NCI-H526 treated with DMSO at 0.1 percent for 48 hours (cell line): ENCODE results near the gene POLR1A.

Source experiments
- DNase-seq: peaks from one replicate; lab custom pipeline; 2025; lab: John Stamatoyannopoulos, UW

The POLR1A gene

DNA sequence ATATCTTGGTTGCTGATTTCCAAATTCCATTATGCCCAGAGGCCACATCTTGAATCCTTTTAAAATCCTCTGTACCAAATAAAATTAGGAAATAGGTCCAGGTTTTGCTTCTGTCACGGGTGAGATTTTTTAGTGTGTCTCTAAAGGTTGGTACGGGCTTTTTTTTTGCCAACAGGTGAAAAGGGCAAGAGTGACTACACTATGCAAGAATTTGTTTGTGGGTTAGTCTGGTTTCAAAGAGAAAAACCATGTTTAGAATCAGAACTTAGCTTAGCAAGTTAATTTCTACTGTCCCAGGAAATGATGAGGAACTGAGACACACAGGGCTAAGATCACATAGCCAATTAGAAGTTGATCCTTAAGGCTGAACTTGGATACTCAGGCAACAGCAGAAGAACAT is 41.7 kb downstream of the POLR1A start:
- DNase-seq, result no peak

DNA sequence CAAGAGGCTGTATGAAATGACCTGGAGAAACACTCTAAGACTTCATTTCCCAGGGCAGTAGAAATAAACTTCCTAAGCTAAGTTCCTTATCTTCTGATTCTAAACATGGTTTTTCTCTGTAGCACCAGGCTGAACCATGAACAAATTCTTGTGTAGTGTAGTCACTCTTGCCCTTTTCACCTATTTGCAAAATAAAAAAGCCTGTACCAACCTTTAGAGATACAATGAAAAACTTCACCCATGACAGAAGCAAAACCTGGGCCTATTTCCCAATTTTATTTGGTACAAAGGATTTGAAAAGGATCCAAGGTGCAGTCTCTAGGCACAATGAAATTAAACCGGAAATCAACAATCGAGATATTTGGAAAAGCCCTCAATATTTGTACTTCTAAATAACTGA is 43.6 kb downstream of the POLR1A start:
- DNase-seq, result no peak

DNA sequence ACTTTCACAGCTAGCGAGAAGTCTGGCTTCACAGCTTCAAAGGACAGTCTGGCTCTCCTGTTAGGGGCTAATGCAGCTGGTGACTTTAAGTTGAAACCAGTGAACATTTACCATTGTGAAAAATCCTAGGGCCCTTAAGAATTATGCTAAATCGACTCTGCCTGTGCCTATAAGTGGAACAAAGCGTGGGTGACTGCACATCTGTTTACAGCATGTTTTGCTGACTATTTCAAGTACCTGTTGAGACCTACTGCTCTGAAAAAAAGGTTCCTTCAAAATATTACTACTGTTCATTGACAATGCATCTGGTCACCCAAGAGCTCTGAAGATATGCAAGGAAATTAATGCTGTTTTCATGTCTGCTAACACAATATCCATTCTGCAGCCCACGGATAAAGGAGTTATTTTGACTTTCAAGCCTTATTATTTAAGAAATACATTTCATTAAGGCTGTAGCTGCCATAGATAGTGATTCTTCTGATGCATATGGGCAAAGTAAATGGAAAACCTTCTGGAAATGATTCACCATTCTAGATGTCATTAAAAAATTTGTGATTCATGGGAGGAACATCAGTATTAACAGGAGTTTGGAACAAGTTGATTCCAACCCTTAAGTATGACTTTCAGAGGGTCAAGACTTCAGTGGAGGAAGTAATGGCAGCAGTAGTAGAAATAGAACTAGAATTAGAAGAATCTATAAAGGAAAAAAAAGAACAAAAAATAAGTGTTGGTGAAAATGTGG is 48.9 kb downstream of the POLR1A start:
- DNase-seq, result no peak

DNA sequence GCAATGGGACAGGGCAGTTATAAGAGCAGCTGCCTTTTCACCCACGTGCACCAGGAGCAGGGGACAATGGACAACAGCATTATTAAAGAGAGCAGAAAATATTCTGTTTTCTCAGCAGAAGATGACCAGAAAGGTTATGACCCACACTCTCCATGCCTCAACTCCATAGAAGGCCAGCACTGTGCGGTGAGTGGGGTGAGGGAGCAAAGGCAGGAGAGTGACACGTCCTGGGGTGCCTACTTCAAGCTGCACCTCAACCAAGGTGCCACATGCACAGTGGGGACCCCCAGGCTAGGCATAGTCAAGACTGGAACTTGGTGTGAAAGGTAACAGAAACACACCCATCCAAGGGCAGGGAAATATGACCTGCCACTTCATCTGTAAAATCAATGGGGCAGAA is 50.4 kb downstream of the POLR1A start:
- no peak for DNase-seq

DNA sequence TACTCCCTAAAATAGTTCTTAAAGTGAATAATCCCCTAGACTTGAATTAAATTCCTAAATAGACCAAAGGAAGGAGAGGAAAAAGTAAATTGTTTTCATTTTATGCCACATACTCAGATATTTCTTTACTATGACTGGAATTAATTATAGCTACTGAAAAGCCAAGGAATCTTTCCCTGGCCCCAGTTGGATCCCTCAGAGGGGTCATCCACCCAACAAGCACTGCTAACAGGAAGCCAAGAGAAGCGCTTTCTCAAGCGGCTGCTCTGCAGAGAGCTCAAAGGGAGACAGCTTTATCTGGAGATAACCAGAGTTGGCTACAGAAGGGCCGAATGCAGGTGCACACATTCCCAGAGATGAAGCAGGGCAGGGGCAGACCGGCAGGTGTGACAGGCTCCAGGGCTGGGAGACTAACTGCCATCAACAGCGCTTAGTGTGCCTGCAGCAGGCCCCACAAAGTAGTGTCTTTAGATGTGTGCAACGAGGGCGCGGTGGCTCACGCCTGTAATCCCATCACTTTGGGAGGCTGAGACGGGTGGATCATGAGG is 51.1 kb downstream of the POLR1A start:
- DNase-seq, result no peak

DNA sequence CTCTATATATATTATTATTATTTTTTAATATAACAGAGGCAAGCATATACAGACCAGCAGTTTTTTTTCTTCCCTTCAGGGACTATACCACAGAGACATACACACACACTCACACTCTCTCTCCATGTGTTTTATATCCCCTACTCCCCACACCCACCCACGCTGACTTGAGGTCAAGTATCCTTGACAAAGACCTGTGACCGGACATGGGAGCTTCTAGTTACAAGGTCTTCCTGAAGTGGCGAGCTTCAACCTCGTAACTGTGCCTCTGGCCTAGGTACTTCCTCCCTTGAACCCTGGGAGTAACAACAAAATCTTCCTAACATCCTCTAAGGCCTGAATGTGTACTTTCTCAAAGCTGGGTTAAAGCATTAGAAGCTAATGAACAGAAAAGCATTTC is 52.5 kb downstream of the POLR1A start:
- no peak for DNase-seq

DNA sequence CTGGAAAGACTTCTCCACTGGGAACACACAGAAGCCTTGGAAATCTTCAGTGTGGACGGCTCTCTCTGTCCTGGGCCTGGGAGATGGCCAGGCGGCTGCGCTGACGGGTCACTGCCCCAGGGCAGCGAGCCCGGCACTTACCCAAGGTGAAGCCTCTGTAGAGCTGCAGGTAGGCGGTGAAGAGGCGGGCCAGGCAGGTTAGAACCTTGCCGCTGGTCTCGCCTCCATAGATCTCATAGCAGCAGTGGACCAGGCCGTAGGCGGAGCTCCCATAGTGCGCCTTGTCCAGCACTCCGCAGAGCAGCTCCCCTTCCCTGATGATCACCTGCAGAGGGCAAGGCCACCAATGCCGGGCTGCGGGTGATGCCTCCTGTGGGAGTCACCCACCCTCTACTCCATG is 53.0 kb downstream of the POLR1A start:
- no peak for DNase-seq

DNA sequence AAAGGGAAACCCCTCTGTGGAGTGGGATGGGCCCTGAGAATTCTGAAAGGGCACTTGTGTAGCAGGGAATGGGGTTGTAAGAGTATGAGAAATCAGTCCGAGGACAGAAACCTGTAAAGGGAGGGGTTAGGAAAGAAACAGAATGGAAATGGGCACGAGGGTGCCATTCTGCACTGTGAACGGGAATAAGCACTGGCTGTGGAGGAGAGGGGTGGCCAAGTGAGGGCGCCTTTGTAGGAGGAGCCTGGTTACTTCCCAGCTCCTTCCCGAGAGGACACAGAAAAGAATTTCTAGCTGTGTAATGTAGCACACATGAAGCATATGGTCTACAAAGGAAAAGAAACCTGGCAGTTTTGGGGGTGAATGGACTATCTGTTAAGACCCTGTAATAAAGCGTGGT is 53.4 kb downstream of the POLR1A start:
- DNase-seq, result no peak

DNA sequence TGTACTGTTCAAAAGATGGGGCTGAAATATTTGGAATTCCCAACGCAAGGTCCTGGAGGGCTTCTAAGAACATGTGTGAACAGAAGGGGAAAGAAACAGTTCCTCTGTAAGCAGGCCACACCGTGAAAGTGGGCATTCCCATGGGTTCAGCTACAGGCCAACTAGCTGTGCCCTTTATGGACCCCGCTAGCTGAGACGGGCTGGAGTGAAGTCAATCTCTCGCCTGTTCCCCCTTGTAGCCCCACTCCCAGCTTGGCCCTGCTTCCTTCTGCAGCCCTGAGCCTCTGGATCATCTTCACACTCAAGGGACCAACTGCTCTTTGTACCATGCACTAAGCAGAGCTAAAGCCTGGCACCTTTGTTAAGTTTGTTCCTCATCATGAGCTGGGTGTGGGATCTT is 55.4 kb downstream of the POLR1A start:
- no peak for DNase-seq

DNA sequence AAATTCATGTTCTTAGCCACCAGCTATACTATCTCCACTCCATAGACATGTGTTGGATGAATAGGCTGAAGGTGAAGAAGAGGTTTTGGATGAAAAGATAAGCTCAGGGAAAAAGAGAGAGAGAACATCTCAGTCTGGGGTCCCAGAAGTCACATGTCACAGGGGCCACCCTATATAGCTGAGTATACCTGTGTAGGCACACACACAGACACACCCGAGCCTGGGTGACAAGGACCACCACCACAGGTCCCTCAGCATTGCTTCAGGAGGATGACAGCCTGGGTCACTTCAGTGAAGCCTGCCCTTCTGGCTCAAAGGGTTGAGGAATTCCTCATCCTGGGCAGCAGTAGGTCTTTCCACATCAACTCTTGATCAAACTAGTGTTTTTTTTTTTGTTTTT is 56.2 kb downstream of the POLR1A start:
- no peak for DNase-seq

DNA sequence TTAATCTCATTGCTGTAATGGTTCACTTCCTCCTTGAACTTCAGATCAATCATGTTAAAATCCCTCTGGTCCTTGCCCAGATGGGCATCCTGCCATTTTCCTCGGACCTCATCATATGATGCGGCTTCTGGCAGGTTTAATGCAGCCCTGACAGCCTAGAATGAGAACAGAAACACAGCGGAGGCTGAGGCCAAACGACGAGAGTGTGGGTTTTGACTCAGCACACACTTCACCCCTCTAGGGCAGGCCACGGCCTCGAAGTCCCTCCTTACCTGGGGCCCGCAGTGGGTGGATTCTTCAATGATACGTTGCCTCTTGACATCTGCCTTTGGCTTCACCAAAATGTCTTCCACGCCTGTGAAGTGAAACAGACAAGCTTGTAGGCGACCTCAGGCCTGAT is 56.8 kb downstream of the POLR1A start:
- no peak for DNase-seq

DNA sequence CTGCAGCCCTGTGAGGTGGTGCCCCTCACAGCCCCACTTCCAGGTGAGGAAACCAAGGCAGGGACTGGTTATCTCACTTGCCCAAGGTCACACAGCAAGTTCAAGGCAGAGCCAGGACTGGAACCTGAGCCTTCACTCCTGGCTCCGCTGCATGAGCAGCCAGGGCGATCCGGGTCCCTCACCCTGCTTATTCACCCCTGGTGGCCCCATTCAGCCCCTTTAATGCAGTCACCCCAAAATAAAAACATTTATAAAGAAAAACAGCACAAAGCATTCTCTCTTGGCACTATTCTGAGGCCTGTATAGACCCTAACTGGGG is 57.3 kb downstream of the POLR1A start:
- no peak for DNase-seq

DNA sequence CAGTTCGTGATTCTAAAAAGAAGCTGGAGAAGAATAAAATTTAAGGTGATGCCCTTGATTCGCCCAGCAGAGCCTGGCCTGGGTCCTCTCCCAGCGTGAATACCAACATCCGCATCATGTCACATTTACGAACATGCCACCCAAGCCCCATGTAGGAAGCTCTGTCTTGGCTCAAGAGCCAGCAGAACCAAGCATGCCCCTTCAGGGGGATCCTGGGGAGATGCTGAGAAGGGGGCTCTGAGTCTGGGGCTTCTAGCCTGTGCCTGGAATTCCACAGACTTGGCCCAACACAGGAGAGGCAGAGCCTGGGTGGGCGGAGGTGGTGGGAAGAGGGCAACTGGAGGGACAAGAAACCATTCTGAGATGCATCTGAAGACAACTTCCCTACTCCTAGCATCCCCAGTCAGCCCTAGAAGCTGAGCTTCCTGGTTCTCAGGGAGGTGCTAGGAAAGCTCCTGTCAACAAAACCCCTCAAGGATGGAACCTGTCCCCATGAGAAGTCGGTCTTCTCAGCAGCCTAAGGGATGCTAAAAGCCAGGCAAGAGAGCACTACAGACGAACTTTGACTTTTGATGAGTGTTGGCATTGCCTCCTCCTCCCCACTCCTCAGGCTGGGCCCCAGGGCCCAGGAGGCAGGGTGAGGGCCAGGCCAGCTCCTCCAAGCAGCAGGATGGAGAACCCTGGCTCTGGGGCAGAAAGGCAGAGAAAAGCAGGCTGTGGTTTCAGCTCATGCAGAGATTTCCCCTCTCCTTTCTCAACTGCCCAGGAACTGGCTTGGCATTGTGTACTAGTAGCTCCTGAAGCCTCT is 57.9 kb downstream of the POLR1A start:
- no peak for DNase-seq

DNA sequence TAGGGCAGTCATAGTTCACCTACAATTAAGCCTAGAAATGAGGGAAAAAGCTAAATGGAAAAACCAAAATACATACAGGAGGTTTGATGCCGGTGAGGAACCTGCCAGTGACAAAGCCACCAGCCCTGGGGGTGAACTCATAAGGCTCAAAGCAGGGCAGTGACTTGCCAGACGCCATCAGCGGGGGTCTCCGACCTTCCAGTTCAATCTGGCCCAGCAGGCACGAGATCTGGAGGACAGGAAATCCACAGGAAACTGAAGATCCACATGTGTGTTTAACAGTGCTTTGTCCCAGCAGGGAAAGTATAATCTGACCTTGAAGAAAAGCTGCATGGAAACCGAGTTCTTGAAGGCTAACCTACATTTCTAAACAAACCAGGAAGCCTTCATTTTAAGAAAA is 60.1 kb downstream of the POLR1A start:
- DNase-seq, result no peak

DNA sequence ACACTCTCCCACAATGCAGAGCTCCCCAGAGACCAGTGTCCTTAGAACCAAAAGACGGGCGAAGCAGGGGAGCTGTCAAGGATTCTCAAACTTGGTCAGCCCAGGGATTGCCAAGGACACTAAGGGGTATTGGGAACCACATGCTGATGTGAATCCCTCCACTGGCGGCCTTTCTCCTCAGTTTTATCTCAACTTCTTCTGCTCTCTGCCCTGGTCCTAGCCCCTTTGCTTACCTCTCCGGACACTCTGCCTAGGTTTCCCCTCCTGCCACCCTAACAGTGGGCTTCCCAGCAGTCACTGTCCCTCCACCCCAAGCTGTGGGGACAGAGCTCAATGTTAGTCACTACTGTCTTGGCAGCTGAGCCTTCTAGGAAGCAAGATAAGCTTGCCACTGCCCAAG is 61.1 kb downstream of the POLR1A start:
- DNase-seq, result no peak

DNA sequence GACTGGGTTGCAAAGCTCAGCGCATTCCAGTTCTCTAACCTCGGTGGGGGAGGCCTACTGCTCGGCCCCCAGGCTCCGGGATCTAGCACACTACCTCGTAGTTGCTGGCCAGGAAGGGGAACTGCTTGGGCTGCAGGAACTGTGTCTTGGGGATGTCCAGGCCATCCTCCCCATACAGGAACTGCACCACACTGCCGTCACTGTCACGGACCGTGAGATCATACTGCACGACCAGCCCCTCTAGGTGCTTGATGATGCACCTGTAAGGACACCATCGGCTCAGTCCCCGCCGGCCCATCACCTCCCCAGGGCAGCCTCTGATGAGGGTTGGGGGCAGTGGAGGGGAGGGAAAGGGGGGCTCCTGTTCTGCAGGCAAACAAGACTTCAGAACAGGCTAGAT is 61.6 kb downstream of the POLR1A start:
- no peak for DNase-seq

DNA sequence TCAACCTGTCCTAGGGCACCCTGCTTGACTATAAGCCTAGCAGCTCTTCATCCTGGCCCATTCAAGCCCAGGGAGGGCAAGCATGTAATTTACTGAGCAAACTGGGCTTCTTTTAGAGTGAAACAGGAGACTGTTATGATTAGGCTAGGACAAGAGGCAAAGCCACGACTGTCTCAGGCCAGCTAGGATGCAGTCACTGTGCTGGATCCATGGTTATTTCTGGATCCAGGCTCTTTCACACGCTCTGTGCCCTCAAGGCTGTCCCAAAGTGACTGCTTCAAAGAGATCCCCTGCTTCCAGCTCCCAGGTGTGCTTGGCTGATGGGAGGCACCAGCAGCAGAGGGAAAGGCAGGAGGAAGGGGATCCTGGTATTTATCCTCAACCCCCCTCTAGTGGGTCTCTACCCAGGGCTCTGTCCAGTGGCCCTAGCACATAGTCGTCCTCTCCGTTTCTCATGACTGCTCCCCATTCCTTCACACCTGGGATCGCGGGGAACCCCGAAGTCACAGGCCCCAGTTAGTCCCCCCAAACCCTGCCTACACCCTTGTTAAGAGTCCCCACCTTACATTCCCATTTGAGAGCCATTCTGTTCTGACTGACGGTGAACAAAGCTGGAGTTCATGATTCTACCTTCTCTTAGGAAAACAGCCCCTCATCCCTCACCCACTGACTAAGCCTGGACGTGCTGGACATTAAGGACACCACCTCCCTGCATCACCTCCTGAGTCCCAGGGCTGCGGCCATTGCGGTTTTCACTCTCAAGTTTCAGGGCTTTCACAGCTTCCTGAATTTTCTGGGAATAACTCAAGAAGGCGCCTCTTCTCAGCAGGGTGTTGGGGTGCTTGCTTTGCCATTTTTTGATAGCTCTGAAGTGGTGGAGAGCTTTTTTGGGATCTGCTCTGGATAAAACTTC is 63.2 kb downstream of the POLR1A start:
- DNase-seq, result no peak

DNA sequence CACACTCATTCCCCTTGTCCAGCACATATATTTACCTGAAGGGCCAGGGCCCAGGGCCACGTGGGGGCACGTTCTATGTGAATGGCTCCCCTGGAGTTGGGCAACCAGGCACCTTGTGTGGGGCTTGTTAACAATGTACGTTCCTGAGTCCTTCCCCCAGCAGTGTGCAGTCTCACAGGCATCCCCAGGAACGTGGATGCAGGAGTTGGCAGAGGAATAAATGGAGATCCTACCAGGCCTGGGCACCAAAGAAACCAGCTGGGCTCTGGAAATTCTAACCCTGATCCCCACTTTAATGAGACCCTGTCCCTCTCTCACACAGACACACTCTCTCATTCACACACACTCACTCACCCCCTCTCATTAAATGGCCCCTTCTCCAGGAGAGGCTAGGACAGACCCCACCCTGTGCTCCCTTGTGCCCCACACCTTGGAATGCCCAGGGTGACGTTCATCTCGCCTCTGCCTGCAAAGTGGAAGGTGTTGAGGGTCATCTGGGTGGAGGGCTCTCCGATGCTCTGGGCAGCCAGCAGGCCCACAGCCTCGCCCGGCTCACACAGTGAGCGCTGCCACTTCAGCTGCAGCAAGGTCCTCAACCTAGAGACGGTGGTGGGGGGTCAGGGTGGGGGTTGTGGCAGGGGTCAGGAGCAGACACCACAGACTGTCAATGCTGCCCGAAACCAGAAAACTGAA is 65.6 kb downstream of the POLR1A start:
- DNase-seq, result no peak

DNA sequence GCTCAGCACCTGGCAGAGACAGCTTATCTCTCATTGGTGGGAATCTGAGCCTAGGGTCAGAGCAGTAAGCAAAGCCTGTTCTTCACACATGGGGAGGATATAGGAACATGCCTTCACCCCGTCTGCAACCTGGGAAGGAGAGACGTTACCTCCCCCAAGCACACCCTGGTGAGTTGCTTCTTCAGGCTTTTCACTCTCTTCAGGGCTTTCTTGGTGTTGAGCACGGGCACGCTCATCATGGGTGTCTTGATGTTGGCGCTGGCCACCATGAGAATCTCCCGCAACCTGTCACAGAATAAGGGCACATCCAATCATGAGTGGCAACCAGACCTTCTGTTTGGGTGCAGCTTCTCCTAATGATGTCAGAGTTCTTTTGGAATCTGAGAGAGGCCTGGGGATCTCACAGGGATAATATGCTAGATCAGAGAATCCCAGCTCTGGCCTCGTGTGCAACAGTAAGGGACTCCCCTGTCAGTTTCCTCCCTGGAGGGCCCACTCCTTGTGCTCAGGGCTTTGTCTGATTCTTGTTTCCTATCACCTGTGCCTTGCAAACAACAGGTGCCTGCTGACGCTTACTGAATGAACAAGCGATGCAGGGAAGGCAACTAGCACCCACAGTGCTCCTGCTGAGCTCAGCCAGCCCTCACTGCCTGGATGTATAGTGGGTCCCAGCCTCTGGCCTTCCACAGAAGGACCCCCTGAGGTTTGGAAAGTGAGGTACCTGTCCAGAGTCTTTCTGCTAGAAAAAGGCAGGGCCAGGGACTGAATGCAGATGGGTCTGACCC is 66.3 kb downstream of the POLR1A start:
- no peak for DNase-seq

DNA sequence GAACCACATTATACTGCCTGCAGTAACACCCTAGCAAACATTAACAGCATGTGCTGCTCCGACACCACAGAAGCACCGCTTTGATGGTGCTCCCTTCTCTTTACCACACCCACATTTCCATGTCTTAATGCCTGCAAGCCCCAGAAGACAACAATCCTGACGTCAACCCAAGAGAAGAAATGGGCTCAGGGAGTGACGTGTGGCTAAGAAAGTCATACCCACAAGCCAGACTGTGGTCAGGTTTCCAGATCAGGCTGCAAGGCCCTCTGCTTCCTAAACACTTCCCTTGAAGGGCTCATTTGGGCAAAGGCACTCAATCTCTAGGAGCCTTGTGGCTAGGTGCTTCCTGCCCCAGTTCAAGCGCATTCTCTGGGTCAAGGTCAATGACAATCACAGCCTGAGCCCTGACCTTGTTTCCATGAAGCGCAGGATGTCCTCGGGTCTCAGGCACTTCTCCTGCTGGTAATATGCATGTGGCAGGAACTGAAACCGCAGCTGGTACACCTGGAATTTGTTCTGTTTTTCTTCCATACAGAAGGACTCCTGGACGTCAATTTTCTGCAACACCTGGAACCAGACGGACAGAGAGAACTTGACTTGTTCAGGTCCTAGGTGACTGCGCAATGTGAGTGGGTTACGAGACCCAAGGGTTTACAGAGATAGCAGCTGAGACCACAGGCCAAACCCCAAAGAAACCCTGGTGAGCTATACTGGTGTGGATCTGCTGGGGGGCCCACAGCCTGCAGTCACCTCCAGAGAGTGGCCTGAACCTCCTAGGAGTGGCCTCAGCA is 67.2 kb downstream of the POLR1A start:
- no peak for DNase-seq
